ENCODE results near the gene PPP2R2B. TPM values are rescaled to one million over a fixed set of nuclear protein-coding genes. Genes with fewer than 3 reads are reported as not detected.

PPP2R2B gene
- total and polyA plus RNA-seq, 2 of the 4 experiments (the other 2 are of a cell fraction) = not detected

DNA sequence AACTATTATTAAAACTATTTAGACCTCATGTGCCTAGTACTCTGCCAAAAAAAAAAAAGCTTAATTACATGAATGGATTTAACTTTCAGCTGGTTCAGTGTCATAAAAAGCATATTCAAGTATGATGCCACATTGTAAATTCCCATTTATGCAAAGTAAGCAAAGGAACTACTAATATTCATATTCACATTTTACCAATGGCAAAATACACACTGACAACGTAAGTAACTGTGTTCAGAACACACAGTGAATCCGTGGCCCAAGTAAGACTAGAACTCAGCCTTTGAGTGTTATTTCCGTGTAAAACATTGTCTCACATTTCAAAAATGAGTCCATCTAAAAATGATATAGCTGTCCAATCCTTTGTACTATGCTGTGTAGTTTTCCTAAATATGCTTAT lies 56.8 kb downstream of the PPP2R2B start:
- Histone ChIP-seq H4K8ac (ENCODE audit: low read depth in 2 of 2, low read length in 2 of 2) (no peak overlapping the region), H3K27ac (ENCODE audit: insufficient read depth, low read length) (no peak overlapping the region), H3K4me3 (ENCODE audit: insufficient read depth, low read depth, low read length) (no peak overlapping the region), H3K9ac (ENCODE audit: low read depth, low read length) (no peak overlapping the region), H2AK5ac (ENCODE audit: low read depth, low read length) (no peak overlapping the region), H4K91ac (ENCODE audit: insufficient read depth, low read depth, low read length) (no peak overlapping the region), H2BK15ac (ENCODE audit: low read depth, low read length) (no peak overlapping the region), H2AK9ac (replicated peaks; ENCODE audit: low read depth, low read length, poor library complexity) (no peak overlapping the region), H3K18ac (ENCODE audit: low read depth, low read length) (no peak overlapping the region), H3K56ac (ENCODE audit: extremely low read depth, insufficient read depth, low read length) (no peak overlapping the region), H2AFZ (replicated peaks; ENCODE audit: low read length, poor library complexity) (no peak overlapping the region), H3K14ac (replicated peaks; ENCODE audit: low read depth, low read length) (no peak overlapping the region), H2BK20ac (ENCODE audit: low read depth, low read length) (no peak overlapping the region), H4K20me1 (ENCODE audit: insufficient read depth, low read length) (no peaks in the 10 kb centered on the region), H3K79me1 (ENCODE audit: low read depth in 1 of 2, low read length in 2 of 2) (no peaks in the 10 kb centered on the region), H4K5ac (ENCODE audit: low read depth, low read length) (no peak overlapping the region), H3K4me2 (ENCODE audit: low read depth, low read length) (no peak overlapping the region), H3K27me3 (ENCODE audit: control insufficient read depth, insufficient read depth, low read length) (no peaks in the 10 kb centered on the region), H3K36me3 (ENCODE audit: control insufficient read depth, insufficient read depth, low read length) (no peaks in the 10 kb centered on the region), H3K9me1 (ENCODE audit: insufficient read depth, low read length) (no peaks in the 10 kb centered on the region), H2BK5ac (ENCODE audit: low read depth, low read length, poor library complexity, severe bottlenecking) (no peak overlapping the region), H3K9me3 (ENCODE audit: control insufficient read depth, insufficient read depth, low read length) (peaks cover 2% of the 10 kb centered on the region; the same call in 1 of the 2 replicates), H3K4me1 (ENCODE audit: control insufficient read depth, insufficient read depth, low read length) (no peaks in the 10 kb centered on the region), H3K4ac (ENCODE audit: low read depth, low read length) (no peak overlapping the region), H2BK120ac (ENCODE audit: low read depth, low read length) (no peak overlapping the region), H3K23ac (ENCODE audit: low read depth, low read length) (no peak overlapping the region)
- WGBS, 2 experiments (ENCODE audit: extremely low coverage in 2 of 2, insufficient read length in 1 of 2) = no CpG with 5 or more reads among the region's 3 CpGs
- intact Hi-C loops (cut with micrococcal nuclease) (no loop called here), in situ Hi-C loops (cut with MboI; ENCODE audit: low sequenced_read_pairs) (no loop called here), dilution Hi-C loops (cut with HindIII; ENCODE audit: low sequenced_read_pairs, unreplicated experiment) (no loop called here)
- CTCF ChIA-PET = no interaction called here
- no peak for ATAC-seq (ENCODE audit: low read depth)
- DNase-seq = no peak
- POLR2A ChIA-PET (ENCODE audit: unreplicated experiment) = no interaction called here
- TF ChIP-seq RAD21 (IDR thresholded peaks at IDR 0.05; ENCODE audit: low read length) (no peak), MAFK (IDR thresholded peaks at IDR 0.05; ENCODE audit: low read depth, low read length) (no peak), SMC3 (IDR thresholded peaks at IDR 0.05; ENCODE audit: low read depth, low read length) (no peak), RCOR1 (IDR thresholded peaks at IDR 0.05; ENCODE audit: insufficient replicate concordance, low read length) (no peak), FOS (IDR thresholded peaks at IDR 0.05; ENCODE audit: low read depth, low read length) (no peak), CEBPB (IDR thresholded peaks at IDR 0.05; ENCODE audit: low read depth, low read length) (no peak)
- TF ChIP-seq, protein P1, sequence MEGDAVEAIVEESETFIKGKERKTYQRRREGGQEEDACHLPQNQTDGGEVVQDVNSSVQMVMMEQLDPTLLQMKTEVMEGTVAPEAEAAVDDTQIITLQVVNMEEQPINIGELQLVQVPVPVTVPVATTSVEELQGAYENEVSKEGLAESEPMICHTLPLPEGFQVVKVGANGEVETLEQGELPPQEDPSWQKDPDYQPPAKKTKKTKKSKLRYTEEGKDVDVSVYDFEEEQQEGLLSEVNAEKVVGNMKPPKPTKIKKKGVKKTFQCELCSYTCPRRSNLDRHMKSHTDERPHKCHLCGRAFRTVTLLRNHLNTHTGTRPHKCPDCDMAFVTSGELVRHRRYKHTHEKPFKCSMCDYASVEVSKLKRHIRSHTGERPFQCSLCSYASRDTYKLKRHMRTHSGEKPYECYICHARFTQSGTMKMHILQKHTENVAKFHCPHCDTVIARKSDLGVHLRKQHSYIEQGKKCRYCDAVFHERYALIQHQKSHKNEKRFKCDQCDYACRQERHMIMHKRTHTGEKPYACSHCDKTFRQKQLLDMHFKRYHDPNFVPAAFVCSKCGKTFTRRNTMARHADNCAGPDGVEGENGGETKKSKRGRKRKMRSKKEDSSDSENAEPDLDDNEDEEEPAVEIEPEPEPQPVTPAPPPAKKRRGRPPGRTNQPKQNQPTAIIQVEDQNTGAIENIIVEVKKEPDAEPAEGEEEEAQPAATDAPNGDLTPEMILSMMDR (conservative IDR thresholded peaks at IDR 0.05; ENCODE audit: low read depth, low read length) = no peak
- BruUV-seq (replicated peaks) = no TSS peak
